ENCODE results near the gene SORT1.
"Not testable (repeated sequence)": the region's sequence is repeated elsewhere in the genome, so short reads cannot be mapped to it uniquely, and the experiment has no call there.

The SORT1 gene

DNA sequence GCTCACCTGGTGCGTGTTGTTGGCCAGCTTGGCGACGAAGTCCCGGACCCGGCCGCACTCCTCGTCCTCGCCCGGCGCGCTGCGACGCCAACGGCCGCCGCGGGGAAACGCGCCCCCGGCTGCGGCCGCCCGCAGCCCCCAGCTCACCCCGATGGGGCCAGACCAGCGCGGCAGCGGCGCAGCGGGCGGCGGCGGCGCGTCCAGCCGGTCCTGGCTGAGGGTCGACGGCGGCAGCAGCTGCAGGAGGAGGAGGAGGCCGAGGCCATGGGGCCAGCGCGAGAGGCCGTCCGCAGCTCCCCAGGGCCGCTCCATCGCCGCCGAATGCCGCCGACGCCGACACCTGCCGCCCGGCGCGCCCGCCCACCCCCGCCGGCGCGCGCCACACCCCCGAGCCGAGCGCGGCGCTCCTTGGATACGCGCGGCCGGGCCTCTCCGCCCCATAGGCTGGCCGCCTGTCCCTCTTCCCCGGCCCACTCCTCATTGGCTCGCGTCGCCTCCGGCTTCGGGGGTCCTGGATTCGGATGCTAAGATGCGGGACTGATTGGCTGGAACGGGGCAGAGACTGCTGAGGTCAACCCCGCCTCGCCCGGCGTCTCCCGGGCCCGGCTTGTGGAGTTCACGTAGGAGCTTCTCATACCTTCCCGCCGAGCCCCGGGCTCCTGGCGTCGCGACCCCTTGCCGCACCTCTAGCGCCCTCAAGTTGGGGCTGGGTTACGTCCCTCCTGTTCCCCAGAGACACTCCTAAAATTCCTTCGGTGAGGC lies at the start of gene SORT1:
SORT1 (minus strand) TSS at position 338 of the 762 bp plus-strand sequence; CDS start at position 312, 26 bp downstream.
- DNase-seq (ENCODE audit: low spot score): peak; percentile 71

DNA sequence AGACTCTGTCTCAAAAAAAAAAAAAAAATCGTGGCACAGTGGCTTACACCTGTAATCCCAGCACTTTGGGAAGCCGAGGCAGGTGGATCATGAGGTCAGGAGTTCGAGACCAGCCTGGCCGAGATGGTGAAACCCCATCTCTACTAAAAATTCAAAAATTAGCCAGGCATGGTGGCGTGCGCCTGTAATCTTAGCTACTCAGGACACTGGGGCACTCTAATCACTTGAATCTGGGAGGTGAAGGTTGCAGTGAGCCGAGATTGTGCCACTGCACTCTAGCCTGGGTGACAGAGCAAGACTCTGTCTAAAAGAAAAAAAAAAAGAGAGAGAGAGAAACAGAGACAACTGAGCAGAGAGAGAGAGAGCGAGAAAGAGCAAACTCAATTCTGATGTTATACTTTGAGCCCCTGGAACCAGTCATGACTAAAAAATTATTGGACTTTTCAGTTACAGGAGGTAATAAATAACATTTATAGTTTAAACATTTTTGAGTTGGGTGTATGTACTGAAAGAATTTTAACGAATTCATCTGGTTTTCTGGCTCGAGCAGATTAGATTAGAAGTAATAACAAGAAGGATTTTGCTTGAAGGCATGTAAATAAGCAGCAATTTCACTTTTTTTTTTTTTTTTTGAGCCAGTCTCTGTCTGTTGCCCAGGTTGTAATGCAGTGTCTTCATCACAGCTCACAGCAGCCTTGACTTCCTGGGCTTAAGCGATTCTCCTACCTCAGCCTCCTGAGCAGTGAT lies 48.4 kb upstream of the SORT1 start:
- not testable (repeated sequence) for DNase-seq (ENCODE audit: low spot score)

GRCh38 chr1:109444346-109444745 lies 46.6 kb upstream of the SORT1 start:
- no peak for DNase-seq (ENCODE audit: low spot score)

GRCh38 chr1:109443476-109443875 lies 45.8 kb upstream of the SORT1 start:
- no peak for DNase-seq (ENCODE audit: low spot score)

- no peak for DNase-seq (ENCODE audit: low spot score)
These were observed 43.4 kb upstream of the SORT1 start for GRCh38 chr1:109441069-109441468.

GRCh38 chr1:109438798-109439297 lies 41.1 kb upstream of the SORT1 start:
- DNase-seq (ENCODE audit: low spot score): no peak

DNA sequence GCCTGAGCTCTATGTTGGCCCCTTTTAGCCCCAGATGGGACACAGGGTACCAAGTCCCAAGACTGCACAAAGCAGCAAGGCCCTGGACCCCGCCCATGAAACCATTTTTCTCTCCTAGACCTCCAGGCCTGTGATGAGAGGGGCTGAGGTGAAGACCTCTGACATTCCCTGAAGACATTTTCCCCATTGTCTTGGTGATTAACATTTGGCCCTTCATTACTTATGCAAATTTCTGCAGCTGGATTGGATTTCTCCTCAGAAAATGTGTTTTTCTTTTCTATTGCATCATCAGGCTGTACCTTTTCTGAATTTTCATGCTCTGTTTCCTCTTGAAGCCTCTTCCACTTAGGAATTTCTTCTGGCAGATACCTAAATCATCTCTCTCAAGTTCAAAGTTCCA lies 36.8 kb upstream of the SORT1 start:
- no peak for DNase-seq (ENCODE audit: low spot score)

- no peak for DNase-seq (ENCODE audit: low spot score)
These were observed 35.6 kb upstream of the SORT1 start for GRCh38 chr1:109433322-109433721.

- DNase-seq (ENCODE audit: low spot score): no peak
These were observed 34.6 kb upstream of the SORT1 start for GRCh38 chr1:109432336-109432735.

GRCh38 chr1:109427171-109427467 lies 29.4 kb upstream of the SORT1 start:
- DNase-seq (ENCODE audit: low spot score): peak; percentile 5

DNA sequence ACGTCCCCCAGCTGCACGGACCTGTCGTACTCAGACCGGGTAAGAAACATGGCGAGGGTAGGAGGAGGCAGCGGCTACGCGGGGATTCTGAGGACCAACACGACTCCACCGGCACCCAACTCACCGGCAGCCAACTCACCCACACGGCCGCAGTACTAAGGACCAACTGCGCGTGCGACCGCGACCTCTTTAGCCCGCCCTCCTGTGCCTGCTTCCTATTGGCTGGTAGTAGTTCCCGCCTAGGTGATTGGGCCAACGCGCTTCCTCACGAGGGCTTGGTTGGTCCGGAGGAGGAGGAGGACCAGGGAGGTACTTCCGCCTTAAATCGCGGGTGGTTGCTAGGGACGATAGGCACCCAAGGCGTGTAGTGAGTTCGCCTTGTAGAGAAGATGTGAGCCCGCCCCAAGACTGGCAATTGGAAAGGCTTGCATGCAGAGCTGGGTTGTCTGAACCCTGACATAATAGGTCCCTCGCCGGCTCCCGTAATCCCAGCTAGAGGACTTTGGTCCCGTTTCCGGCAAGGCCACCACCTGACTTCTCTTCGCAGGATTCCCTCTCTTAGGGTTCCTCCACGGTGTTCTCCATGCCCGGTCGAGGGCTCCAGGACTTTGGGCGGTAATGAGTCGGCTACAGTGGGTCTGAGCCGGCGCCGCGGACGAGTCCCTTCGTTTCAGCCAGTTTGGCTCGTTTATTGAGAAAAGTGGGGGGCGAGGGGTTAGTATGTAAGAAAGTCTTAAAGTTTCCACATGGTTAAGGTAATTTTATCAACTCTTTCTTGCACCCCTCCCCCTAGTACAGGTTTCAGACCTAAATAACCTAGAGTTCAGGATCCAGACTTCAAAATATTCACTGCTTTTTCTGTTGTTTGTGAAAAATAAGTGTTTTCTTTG lies 28.8 kb upstream of the SORT1 start, which contains the start of gene PSMA5:
PSMA5 (minus strand) TSS at position 168 of the 890 bp plus-strand sequence; CDS start at position 50, 118 bp downstream.
- DNase-seq (ENCODE audit: low spot score): peak; percentile 99

DNA sequence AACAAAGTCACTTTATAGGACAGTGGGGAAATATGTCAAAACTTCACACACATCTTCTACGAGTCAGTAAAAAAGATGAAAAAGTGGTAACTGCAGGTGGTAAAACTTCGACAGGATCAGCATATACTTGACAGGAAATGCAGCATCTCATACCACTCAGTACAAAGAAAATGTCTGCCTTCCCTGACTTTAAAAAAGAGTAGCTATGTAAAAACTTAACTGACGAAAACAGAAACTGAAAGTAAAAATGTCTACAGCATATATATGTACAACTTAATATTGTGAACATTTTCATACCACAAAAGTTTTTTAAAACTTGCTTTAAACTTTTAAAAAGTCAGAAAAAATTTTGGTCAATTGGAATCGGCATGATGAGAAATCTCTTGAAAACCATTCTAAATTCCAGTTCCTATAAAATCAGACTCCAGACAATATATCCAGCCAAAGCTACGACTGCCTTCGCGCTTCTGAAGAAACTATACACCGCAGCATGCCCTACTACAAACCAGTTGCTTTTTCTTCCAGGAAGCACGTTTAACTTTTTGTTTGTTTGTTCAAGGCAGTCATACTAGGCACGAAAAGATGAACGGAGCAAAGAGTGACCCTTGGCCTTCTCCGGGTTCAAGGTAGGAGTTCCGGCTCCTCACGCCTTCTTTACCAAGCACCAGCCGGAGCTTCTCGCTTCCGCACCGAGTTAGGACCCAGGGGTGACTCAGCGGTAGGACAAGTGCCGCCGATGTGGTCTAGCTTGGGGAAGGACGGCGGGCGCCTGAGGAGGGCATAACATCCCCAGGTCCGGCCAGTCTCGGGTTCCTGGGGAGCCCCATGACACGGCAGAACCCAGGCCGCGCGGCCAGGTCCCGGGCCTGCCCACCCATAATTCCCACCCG lies 27.9 kb upstream of the SORT1 start:
- peak; percentile 77 for DNase-seq (ENCODE audit: low spot score)

DNA sequence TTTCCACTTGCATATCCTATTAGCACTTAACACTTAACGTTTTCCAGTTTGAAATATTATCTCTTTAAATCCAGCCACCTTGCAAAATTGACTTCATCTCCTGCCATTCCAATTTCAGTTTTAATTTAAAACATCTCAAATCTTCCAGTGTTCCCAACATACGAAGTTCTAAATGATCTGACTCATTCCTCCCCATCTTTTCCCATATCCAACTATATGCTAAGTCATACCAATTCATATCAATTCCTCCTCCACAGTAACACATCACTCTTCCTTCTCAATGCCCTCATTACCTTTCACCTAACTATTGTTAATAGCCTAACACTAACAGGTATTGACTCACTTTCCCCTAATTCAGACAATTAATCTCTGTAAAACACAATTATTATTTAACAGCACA lies 25.8 kb upstream of the SORT1 start:
- no peak for DNase-seq (ENCODE audit: low spot score)

DNA sequence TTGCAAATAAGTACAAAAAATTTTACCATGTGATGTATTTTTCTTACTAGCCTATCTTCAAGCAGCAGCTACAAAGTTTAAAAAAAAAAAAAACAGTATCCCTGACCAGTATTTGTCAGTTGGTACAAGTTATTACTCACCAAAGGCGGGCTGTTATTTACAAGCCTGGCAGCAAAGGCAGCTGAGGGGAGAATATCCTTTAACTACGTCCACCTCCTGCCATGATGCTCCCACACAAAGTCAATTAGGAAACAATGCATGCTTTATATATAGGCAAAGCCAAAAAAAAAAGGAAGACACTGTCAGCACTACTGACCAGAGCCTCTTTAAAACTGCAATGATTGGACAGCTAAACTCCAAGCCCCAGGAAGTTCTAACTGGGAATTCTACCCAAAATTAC lies 14.8 kb upstream of the SORT1 start:
- DNase-seq (ENCODE audit: low spot score): no peak

DNA sequence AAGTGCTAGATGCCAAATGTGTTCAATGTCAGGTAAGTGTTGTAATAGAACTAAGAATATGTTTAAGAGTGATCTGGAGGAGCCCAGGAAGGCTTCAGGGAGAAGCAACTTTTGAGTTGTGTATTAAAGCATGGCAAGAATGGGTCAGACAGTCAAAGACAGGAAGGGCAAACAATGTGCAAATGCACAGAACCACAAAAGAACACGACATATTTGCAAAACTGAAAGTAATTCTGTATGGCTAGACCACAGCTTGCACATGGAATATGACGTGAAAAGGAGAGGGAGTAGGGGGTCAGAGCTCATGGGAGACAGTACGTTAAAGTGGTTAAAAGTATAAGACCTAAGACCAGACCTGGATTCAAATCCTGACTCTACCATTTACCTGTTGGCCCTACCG lies 7.1 kb upstream of the SORT1 start:
- DNase-seq (ENCODE audit: low spot score): no peak

- DNase-seq (ENCODE audit: low spot score): no peak
These were observed 4.3 kb upstream of the SORT1 start for GRCh38 chr1:109402025-109402424.

DNA sequence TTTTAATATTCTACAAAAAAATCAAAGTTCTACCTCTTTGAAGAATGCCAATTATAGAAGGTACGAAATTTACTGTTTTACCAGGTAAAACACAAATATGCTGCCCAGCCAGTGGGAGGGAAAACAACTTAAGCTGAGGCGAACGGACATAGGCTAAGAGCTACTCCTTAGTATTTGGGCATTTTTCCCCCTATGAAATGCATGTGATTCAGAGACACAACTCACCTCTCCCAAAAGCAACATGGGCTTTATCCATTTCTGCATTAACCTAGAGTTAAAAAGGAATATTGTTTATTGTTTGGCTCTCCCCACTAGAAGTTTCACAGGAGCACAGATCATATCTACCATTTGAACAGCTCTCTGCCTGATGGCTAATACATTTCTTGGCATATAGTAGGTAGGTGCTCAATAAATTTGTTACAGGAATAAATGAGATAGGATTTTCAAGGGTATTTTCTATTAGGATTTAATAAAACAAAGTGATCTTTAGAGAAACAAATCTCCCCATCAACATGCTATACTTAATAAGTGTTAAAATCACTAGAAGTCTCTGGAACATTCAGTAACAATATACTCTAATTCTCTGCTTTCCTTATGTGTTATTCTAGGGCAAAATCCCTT lies 2.4 kb upstream of the SORT1 start:
- DNase-seq (ENCODE audit: low spot score): no peak

- DNase-seq (ENCODE audit: low spot score): peak; percentile 82
These were observed 1.7 kb upstream of the SORT1 start for GRCh38 chr1:109399326-109399957.

DNA sequence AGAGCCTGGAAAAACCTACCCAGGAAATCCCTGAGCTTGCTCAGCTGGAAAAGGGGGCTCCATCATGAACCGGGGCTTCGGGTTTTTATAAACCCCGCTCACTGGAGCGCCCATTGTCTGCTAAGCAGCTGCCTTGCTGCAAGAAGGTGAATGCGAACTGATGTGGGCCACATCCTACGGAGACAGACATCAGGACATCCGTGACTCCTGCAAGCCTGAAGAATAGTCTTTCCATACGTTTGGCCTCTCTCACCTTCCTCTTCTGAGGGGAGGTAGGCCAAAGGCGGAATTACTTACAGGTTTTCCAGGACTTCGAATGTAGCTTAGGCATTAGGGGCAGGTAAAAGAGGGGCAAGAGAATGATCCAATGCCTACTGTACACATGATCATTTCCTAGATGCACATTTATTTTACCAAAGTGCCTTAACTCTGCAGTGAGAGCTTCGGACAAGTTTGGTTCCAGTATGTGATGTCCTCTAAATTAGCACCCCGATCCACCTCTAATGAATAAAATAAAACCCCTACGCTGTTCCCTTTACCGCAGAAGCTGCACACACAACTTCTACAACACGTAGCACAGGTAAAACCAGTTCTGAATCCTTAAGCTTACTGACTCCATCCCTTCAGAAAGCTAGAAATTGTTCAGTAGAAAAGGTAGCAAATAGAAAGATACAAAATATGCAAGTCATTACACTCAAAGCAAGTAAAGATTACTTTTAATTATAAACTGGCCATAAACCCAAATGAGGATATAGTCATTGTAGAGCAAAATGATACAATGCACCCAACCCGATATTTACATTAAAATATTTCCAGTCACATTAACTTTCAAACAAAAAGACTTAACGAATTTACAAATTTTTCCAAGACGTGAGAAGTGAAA lies 866 bp upstream of the SORT1 start:
- no peak for DNase-seq (ENCODE audit: low spot score)
